ENCODE measurements around the gene GUCA1C.

DNA sequence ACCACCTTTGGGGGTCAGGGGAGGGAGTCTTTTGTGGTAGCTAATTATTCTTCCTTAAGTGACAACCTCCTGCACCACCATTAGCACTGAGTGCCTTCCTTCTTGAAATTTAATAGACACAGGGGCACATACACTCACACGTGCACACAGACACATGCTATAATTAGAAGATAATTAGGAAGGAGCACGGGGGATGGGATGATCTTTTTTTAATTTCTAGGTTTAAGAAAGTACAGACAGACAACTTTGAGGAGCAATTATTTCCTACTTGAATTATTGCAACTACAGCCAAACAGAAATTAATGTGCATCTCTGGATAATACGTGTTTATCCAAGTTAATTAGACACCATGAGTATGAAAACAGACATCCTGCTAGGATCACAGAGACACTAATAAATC, 44.8 kb upstream of the GUCA1C start:
- TF ChIP-seq, protein P1, sequence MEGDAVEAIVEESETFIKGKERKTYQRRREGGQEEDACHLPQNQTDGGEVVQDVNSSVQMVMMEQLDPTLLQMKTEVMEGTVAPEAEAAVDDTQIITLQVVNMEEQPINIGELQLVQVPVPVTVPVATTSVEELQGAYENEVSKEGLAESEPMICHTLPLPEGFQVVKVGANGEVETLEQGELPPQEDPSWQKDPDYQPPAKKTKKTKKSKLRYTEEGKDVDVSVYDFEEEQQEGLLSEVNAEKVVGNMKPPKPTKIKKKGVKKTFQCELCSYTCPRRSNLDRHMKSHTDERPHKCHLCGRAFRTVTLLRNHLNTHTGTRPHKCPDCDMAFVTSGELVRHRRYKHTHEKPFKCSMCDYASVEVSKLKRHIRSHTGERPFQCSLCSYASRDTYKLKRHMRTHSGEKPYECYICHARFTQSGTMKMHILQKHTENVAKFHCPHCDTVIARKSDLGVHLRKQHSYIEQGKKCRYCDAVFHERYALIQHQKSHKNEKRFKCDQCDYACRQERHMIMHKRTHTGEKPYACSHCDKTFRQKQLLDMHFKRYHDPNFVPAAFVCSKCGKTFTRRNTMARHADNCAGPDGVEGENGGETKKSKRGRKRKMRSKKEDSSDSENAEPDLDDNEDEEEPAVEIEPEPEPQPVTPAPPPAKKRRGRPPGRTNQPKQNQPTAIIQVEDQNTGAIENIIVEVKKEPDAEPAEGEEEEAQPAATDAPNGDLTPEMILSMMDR (IDR thresholded peaks at IDR 0.05) = no peak
- no peak for TF ChIP-seq POLR2A (IDR thresholded peaks at IDR 0.05)
